CD14-positive monocyte (primary cell): ENCODE measurements around the gene MED15. TPM values are rescaled to one million over a fixed set of nuclear protein-coding genes. Genes with fewer than 3 reads are reported as not detected.

Source experiments
- DNase-seq, 3 donors: peaks; one replicate each; pipeline ENCODE4 v3.0.0-alpha.2; 2011 to 2022
- H2AFZ ChIP-seq: 2 replicates; pipeline ENCODE4 v1.6.0; 2012; ENCODE audit warnings: mild to moderate bottlenecking, low read depth, low read length, inconsistent platforms; ENCODE audit not compliant: insufficient read depth, poor library complexity, severe bottlenecking
- H3K27ac ChIP-seq, 2 donors: 1 replicate in 1 of 2; 2 replicates in 1 of 2; pipeline ENCODE4 v1.5.1; 2012 to 2013; ENCODE audit warnings: low read length in 2 of 2, control low read depth in 1 of 2, inconsistent platforms in 1 of 2, low read depth in 1 of 2, mild to moderate bottlenecking in 1 of 2
- H3K27me3 ChIP-seq, 2 donors: one replicate each; pipeline versions ENCODE4 v1.6.0 to v1.6.1; 2011 to 2013; ENCODE audit warnings: low read length in 2 of 2; ENCODE audit not compliant: control insufficient read depth in 2 of 2, insufficient read depth in 2 of 2
- H3K36me3 ChIP-seq, 2 donors: replicated peaks in 1 of 2; 1 replicate in 1 of 2; 2 replicates in 1 of 2; pipeline versions ENCODE4 v1.5.1 to v1.6.1; 2012 to 2013; ENCODE audit warnings: low read length in 2 of 2, control low read depth in 1 of 2, inconsistent platforms in 1 of 2, mild to moderate bottlenecking in 1 of 2; ENCODE audit not compliant: insufficient read depth in 2 of 2, control insufficient read depth in 1 of 2
- H3K4me1 ChIP-seq, 2 donors: 1 replicate in 1 of 2; 2 replicates in 1 of 2; pipeline versions ENCODE4 v1.5.1 to v1.6.1; 2012 to 2013; ENCODE audit warnings: low read length in 2 of 2, control low read depth in 1 of 2, inconsistent platforms in 1 of 2, mild to moderate bottlenecking in 1 of 2, moderate library complexity in 1 of 2; ENCODE audit not compliant: insufficient read depth in 2 of 2, control insufficient read depth in 1 of 2
- H3K4me2 ChIP-seq: replicated peaks from 2 replicates; pipeline ENCODE3; 2012; ENCODE audit warnings: low read length, moderate library complexity, mild to moderate bottlenecking; ENCODE audit not compliant: poor library complexity, severe bottlenecking; ENCODE audit errors: extremely low read depth
- H3K4me3 ChIP-seq, 3 experiments: fragments of 200-600 bp in 1 of 3; sonication (generic) in 1 of 3; replicated peaks in 1 of 3; 1 replicate in 2 of 3; 2 replicates in 1 of 3; pipeline ENCODE4 v1.5.1; 2011 to 2013; ENCODE audit warnings: low read length in 3 of 3, mild to moderate bottlenecking in 3 of 3, control low read depth in 2 of 3, low read depth in 2 of 3, inconsistent platforms in 1 of 3, moderate library complexity in 1 of 3
- H3K79me2 ChIP-seq: 2 replicates; pipeline ENCODE4 v1.6.0; 2012; ENCODE audit warnings: mild to moderate bottlenecking, control low read depth, inconsistent platforms, low read length, moderate library complexity; ENCODE audit not compliant: insufficient read depth
- H3K9ac ChIP-seq: 2 replicates; pipeline ENCODE4 v1.6.0; 2017; ENCODE audit warnings: low read length, mild to moderate bottlenecking; ENCODE audit not compliant: insufficient read depth, poor library complexity, severe bottlenecking
- H3K9me3 ChIP-seq, 2 donors: replicated peaks in 1 of 2; 1 replicate in 1 of 2; 2 replicates in 1 of 2; pipeline versions ENCODE4 v1.5.1 to v1.6.1; 2012 to 2013; ENCODE audit warnings: low read length in 2 of 2, control low read depth in 1 of 2; ENCODE audit not compliant: control insufficient read depth in 1 of 2, insufficient read depth in 1 of 2
- H4K20me1 ChIP-seq: 2 replicates; pipeline ENCODE4 v1.6.0; 2012; ENCODE audit warnings: mild to moderate bottlenecking, low read length, control low read depth, moderate library complexity; ENCODE audit not compliant: insufficient read depth
- H3K27ac Mint-ChIP-seq, 7 donors: one replicate each; pipeline ENCODE4 v1.8.0; 2020; ENCODE audit warnings: mild to moderate bottlenecking in 7 of 7, mixed read lengths in 7 of 7, moderate library complexity in 6 of 7, inconsistent platforms in 2 of 7
- H3K27me3 Mint-ChIP-seq, 3 donors: one replicate each; pipeline ENCODE4 v1.8.0; 2021 to 2022; ENCODE audit warnings: low read depth in 3 of 3, mild to moderate bottlenecking in 3 of 3, mixed read lengths in 3 of 3, moderate library complexity in 3 of 3, inconsistent platforms in 1 of 3
- H3K36me3 Mint-ChIP-seq, 2 donors: one replicate each; pipeline ENCODE4 v1.8.0; 2020; ENCODE audit warnings: mixed read lengths in 2 of 2, inconsistent platforms in 1 of 2, mild to moderate bottlenecking in 1 of 2
- H3K4me1 Mint-ChIP-seq: one replicate; pipeline ENCODE4 v1.8.0; 2020; ENCODE audit warnings: mild to moderate bottlenecking, mixed read lengths
- H3K4me3 Mint-ChIP-seq, 2 donors: one replicate each; pipeline ENCODE4 v1.8.0; 2020; ENCODE audit warnings: mild to moderate bottlenecking in 2 of 2, mixed read lengths in 2 of 2, moderate library complexity in 1 of 2
- H3K9me3 Mint-ChIP-seq, 7 donors: one replicate each; pipeline ENCODE4 v1.8.0; 2020 to 2022; ENCODE audit warnings: mixed read lengths in 7 of 7, mild to moderate bottlenecking in 6 of 7, moderate library complexity in 6 of 7, inconsistent platforms in 2 of 7
- WGBS: methylation state at CpG from one replicate; pipeline ENCODE4 v1.1.5; 2013; ENCODE audit warnings: missing lambda C conversion rate; ENCODE audit not compliant: insufficient coverage; 5-methylcytosine and 5-hydroxymethylcytosine counted together
- intact Hi-C, 2 donors: fragments of 100-400 bp; cut with micrococcal nuclease; formaldehyde crosslinking; loops; one replicate each; pipeline versions ENCODE4 v1.15.0 to v1.15.1; 2023
- polyA plus RNA-seq, 3 donors: library from polyadenylated mRNA; depleted of rRNA in 1 of 3; unstranded in 2 of 3; stranded (reverse) in 1 of 3; fragments of 300-500 nt in 2 of 3; fragments of >200 nt in 1 of 3; fragmentation: Illumina TruSeq in 2 of 3; gene quantifications; 1 replicate in 2 of 3; 2 replicates in 1 of 3; pipeline ENCODE4 v1.2.3, GENCODE V29; 2012 to 2021
- TF ChIP-seq, protein P1 (sequence below): fragments of 200-600 bp; IDR thresholded peaks from one replicate; pipeline ENCODE4 v1.8.0; 2022; ENCODE audit warnings: antibody characterized with exemption, mild to moderate bottlenecking

Gene MED15
- polyA plus RNA-seq, 3 donors, result 10.0 to 126 (median 17.8) TPM

DNA sequence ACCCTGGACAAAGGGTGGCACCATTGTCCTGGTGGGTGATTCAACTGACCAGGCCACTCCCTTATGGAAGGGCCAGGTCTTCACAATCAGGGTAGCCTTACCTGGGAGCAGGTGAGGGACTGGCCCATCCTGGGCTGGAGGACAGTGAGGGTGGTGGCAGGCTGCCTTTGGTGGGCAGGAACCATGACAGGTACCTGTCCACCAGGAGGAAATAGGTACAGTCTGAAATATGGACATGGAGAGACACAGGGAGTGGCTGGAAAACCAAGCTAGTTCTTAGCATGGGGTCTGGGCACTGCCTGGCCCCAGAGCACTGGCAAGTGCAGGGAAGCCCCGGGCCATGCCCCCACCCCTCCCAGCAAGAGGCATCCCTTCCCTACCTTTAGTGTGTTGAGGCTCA is 113.8 kb downstream of the MED15 start:
- H3K27me3 ChIP-seq, result no peaks in the 10 kb centered on the region
- H3K27ac ChIP-seq, result no peak overlapping the region
- H3K27me3 Mint-ChIP-seq, result peaks cover 2 to 6% (median 3%) of the 10 kb centered on the region in 3 donors
- no peak overlapping the region for H3K9ac ChIP-seq
- H3K27ac Mint-ChIP-seq, result no peak overlapping the region
- DNase-seq, result no peak
- 20% methylated on average over 1 of the region's 1 CpG for WGBS
- no peaks in the 10 kb centered on the region for H3K4me1 Mint-ChIP-seq
- no peaks in the 10 kb centered on the region for H4K20me1 ChIP-seq
- H3K4me2 ChIP-seq, result no peak overlapping the region
- H2AFZ ChIP-seq, result no peak overlapping the region
- no peaks in the 10 kb centered on the region for H3K36me3 ChIP-seq
- no peaks in the 10 kb centered on the region for H3K9me3 Mint-ChIP-seq
- TF ChIP-seq, protein P1, sequence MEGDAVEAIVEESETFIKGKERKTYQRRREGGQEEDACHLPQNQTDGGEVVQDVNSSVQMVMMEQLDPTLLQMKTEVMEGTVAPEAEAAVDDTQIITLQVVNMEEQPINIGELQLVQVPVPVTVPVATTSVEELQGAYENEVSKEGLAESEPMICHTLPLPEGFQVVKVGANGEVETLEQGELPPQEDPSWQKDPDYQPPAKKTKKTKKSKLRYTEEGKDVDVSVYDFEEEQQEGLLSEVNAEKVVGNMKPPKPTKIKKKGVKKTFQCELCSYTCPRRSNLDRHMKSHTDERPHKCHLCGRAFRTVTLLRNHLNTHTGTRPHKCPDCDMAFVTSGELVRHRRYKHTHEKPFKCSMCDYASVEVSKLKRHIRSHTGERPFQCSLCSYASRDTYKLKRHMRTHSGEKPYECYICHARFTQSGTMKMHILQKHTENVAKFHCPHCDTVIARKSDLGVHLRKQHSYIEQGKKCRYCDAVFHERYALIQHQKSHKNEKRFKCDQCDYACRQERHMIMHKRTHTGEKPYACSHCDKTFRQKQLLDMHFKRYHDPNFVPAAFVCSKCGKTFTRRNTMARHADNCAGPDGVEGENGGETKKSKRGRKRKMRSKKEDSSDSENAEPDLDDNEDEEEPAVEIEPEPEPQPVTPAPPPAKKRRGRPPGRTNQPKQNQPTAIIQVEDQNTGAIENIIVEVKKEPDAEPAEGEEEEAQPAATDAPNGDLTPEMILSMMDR, result no peak
- H3K9me3 ChIP-seq, result no peaks in the 10 kb centered on the region
- no peaks in the 10 kb centered on the region for H3K36me3 Mint-ChIP-seq
- no peaks in the 10 kb centered on the region for H3K4me1 ChIP-seq
- no peak overlapping the region for H3K4me3 ChIP-seq
- H3K4me3 Mint-ChIP-seq, result no peak overlapping the region
- no peaks in the 10 kb centered on the region for H3K79me2 ChIP-seq
- intact Hi-C loops, result no loop called here

DNA sequence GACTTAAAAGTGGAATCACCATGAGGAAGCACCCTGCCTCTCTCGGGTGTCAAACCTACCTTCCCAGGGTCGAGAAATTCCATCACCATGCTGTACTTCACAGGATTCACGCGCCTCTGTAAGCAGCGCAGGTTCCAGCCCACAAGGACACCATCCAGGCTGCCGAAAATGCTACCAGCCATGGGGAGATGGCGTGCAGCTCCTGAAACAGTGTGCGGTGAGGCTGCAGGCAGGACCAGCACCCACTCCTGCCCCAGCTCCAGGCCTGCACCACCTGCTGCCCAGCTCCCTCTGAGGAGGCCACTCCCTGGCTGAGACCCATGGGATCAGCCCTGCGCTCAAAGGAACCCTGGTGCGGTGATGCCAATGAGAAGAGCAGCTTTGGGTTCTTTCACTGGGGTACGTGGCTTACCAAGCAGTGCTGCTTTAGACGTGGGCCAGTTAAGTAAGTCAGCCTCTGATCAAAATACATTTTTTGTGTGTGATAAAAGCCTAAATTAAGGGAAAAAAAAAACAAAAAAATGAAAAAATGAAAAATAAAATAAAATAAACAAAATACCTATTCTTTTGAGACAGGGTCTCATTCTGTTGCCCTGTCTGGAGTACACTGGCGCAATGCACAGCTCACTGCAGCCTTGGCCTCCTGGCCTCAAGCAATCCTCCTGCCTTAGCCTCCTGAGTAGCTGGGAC is 115.4 kb downstream of the MED15 start:
- Histone ChIP-seq H3K9ac (no peak overlapping the region), H3K9me3 (no peaks in the 10 kb centered on the region), H3K4me3 (no peak overlapping the region), H3K4me1 (no peaks in the 10 kb centered on the region), H3K27ac (no peak overlapping the region), H3K4me2 (no peak overlapping the region), H3K36me3 (no peaks in the 10 kb centered on the region), H3K79me2 (no peaks in the 10 kb centered on the region), H3K27me3 (no peaks in the 10 kb centered on the region), H4K20me1 (no peaks in the 10 kb centered on the region), H2AFZ (no peak overlapping the region)
- H3K27ac Mint-ChIP-seq, result no peak overlapping the region
- no peaks in the 10 kb centered on the region for H3K9me3 Mint-ChIP-seq
- H3K4me3 Mint-ChIP-seq, result no peak overlapping the region
- no peaks in the 10 kb centered on the region for H3K36me3 Mint-ChIP-seq
- intact Hi-C loops, result no loop called here
- no peaks in the 10 kb centered on the region for H3K4me1 Mint-ChIP-seq
- WGBS, result 94% methylated on average over 9 of the region's 13 CpGs
- TF ChIP-seq, protein P1, result no peak
- H3K27me3 Mint-ChIP-seq, result peaks cover 4 to 6% (median 5%) of the 10 kb centered on the region in 3 donors
- no peak for DNase-seq
